ENCODE data around the gene TMEM202.

DNA sequence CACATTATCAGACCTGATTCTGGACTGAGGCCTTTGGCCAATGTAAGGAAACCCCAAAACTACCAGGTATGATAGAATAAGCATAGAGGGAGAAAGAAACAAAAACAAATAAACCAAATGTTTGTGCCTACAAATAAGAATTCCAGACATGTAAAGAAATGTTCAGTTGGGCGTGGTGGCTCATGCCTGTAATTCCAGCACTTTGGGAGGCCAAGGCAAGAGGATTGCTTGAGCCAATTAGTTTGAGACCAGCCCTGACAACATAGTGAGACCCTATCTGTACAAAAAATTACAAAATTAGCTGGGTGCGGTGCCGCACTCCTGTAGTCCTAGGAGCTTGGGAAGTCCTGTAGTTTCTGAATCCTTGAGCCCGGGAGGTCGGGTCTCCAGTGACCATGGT, 13.0 kb downstream of the TMEM202 start:
- TF ChIP-seq RARB (CRISPR knock-in tag; IDR thresholded peaks at IDR 0.05) (no peak), TCF4 (CRISPR knock-in tag; IDR thresholded peaks at IDR 0.05; ENCODE audit: borderline replicate concordance) (no peak), ARNTL (CRISPR knock-in tag; IDR thresholded peaks at IDR 0.05; ENCODE audit: borderline replicate concordance, low read depth) (no peak), ZFP3 (CRISPR knock-in tag; IDR thresholded peaks at IDR 0.05) (no peak), CSDC2 (CRISPR knock-in tag; IDR thresholded peaks at IDR 0.05) (no peak), BACH2 (CRISPR knock-in tag; IDR thresholded peaks at IDR 0.05; ENCODE audit: borderline replicate concordance) (no peak), GLIS3 (CRISPR knock-in tag; IDR thresholded peaks at IDR 0.05) (no peak), SNAI2 (CRISPR knock-in tag; IDR thresholded peaks at IDR 0.05) (no peak), ESRRG (CRISPR knock-in tag; IDR thresholded peaks at IDR 0.05) (no peak), TOX (CRISPR knock-in tag; IDR thresholded peaks at IDR 0.05; ENCODE audit: borderline replicate concordance) (no peak), OSR1 (CRISPR knock-in tag; IDR thresholded peaks at IDR 0.05) (no peak), ZNF70 (CRISPR knock-in tag; IDR thresholded peaks at IDR 0.05) (no peak)
- TF ChIP-seq, protein P1, sequence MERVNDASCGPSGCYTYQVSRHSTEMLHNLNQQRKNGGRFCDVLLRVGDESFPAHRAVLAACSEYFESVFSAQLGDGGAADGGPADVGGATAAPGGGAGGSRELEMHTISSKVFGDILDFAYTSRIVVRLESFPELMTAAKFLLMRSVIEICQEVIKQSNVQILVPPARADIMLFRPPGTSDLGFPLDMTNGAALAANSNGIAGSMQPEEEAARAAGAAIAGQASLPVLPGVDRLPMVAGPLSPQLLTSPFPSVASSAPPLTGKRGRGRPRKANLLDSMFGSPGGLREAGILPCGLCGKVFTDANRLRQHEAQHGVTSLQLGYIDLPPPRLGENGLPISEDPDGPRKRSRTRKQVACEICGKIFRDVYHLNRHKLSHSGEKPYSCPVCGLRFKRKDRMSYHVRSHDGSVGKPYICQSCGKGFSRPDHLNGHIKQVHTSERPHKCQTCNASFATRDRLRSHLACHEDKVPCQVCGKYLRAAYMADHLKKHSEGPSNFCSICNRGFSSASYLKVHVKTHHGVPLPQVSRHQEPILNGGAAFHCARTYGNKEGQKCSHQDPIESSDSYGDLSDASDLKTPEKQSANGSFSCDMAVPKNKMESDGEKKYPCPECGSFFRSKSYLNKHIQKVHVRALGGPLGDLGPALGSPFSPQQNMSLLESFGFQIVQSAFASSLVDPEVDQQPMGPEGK (CRISPR knock-in tag; IDR thresholded peaks at IDR 0.05; ENCODE audit: borderline replicate concordance): no peak
- TF ChIP-seq, protein P2, sequence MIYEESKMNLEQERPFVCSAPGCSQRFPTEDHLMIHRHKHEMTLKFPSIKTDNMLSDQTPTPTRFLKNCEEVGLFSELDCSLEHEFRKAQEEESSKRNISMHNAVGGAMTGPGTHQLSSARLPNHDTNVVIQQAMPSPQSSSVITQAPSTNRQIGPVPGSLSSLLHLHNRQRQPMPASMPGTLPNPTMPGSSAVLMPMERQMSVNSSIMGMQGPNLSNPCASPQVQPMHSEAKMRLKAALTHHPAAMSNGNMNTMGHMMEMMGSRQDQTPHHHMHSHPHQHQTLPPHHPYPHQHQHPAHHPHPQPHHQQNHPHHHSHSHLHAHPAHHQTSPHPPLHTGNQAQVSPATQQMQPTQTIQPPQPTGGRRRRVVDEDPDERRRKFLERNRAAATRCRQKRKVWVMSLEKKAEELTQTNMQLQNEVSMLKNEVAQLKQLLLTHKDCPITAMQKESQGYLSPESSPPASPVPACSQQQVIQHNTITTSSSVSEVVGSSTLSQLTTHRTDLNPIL (CRISPR knock-in tag; IDR thresholded peaks at IDR 0.05; ENCODE audit: low read depth): no peak

All from SK-N-SH treated with all-trans-retinoic acid at 6 μM for 48 hours (cell line).